Body of pancreas (tissue), 4 donors: ENCODE data around the gene KPNA3. TPM values are rescaled to one million over a fixed set of nuclear protein-coding genes. Genes with fewer than 3 reads are reported as not detected.

ENCODE experiments used
- ATAC-seq: fragments of 150-250 bp; one replicate; pipeline ENCODE4 v1.9.1; 2016
- DNase-seq, 4 donors: peaks; one replicate each; pipeline ENCODE4 v3.0.0-alpha.2; 2019
- H3K27ac ChIP-seq, 4 donors: fragments of 200-600 bp; sonication (generic); 1 replicate in 3 of 4; 2 replicates in 1 of 4; pipeline versions ENCODE4 v1.5.1 to v1.6.1; 2016 to 2019; ENCODE audit warnings: mild to moderate bottlenecking in 1 of 4, mixed read lengths in 1 of 4, moderate library complexity in 1 of 4
- H3K27me3 ChIP-seq, 2 donors: fragments of 200-600 bp; sonication (generic); one replicate each; pipeline ENCODE4 v1.6.0; 2016; ENCODE audit warnings: mild to moderate bottlenecking in 1 of 2
- H3K36me3 ChIP-seq, 2 donors: fragments of 200-600 bp; sonication (generic); replicated peaks in 1 of 2; 2 replicates each; pipeline ENCODE4 v1.5.1; 2016; ENCODE audit warnings: low read depth in 2 of 2; ENCODE audit not compliant: insufficient read depth in 1 of 2
- H3K4me1 ChIP-seq: fragments of 200-600 bp; sonication (generic); one replicate; pipeline ENCODE4 v1.6.0; 2016
- H3K4me3 ChIP-seq, 2 donors: fragments of 200-600 bp; sonication (generic); 1 replicate in 1 of 2; 2 replicates in 1 of 2; pipeline ENCODE4 v1.5.1; 2016 to 2019
- H3K9me3 ChIP-seq, 3 donors: fragments of 200-600 bp; sonication (generic); 1 replicate in 2 of 3; 2 replicates in 1 of 3; pipeline ENCODE4 v1.5.1; 2016
- CTCF ChIP-seq, 7 experiments: fragments of 450-650 bp in 4 of 7; fragments of 200-600 bp in 3 of 7; sonication (generic) in 3 of 7; IDR thresholded peaks; one replicate each; pipeline ENCODE4 v1.5.1; 2016 to 2019; ENCODE audit warnings: antibody characterized with exemption in 7 of 7
- POLR2A ChIP-seq, 3 donors: fragments of 450-650 bp; IDR thresholded peaks; one replicate each; pipeline ENCODE4 v1.6.1; 2016; ENCODE audit warnings: antibody characterized with exemption in 3 of 3, mild to moderate bottlenecking in 2 of 3
- WGBS, 2 donors: methylation state at CpG; one replicate each; pipeline ENCODE4 v1.1.5; 2017; 5-methylcytosine and 5-hydroxymethylcytosine counted together
- intact Hi-C: fragments of 100-400 bp; cut with DNase I; formaldehyde crosslinking; loops from one replicate; pipeline ENCODE4 v1.15.1; 2023
- total RNA-seq, 2 donors: library from RNA; depleted of rRNA; stranded (reverse); fragments of >200 nt; gene quantifications; one replicate each; pipeline ENCODE4 v1.1.0, GENCODE V29; 2016

KPNA3 gene
- total RNA-seq, 2 donors from 2014 or later = 6.3 to 10.9 TPM

GRCh38 chr13:49701491-49701890 is 91.0 kb downstream of the KPNA3 start:
- DNase-seq (no peak), ATAC-seq (no peak)
- no peak for TF ChIP-seq POLR2A (IDR thresholded peaks at IDR 0.05)
- TF ChIP-seq CTCF (IDR thresholded peaks at IDR 0.05) = no peak
- no peaks in the 10 kb centered on the region for H3K4me1 ChIP-seq
- intact Hi-C loops = no loop called here
- no peak overlapping the region for H3K4me3 ChIP-seq
- no peaks in the 10 kb centered on the region for H3K9me3 ChIP-seq
- no peak overlapping the region for H3K27ac ChIP-seq
- H3K36me3 ChIP-seq = peaks cover 13 to 18% of the 10 kb centered on the region in 2 donors
- H3K27me3 ChIP-seq = no peaks in the 10 kb centered on the region

GRCh38 chr13:49697468-49697867 is 95.0 kb downstream of the KPNA3 start:
- no peaks in the 10 kb centered on the region for H3K4me1 ChIP-seq
- TF ChIP-seq CTCF (IDR thresholded peaks at IDR 0.05) (no peak), POLR2A (IDR thresholded peaks at IDR 0.05) (no peak)
- H3K4me3 ChIP-seq = no peak overlapping the region
- intact Hi-C loops = no loop called here
- no peak overlapping the region for H3K27ac ChIP-seq
- no peak for ATAC-seq
- no peaks in the 10 kb centered on the region for H3K9me3 ChIP-seq
- H3K27me3 ChIP-seq = no peaks in the 10 kb centered on the region
- H3K36me3 ChIP-seq = peaks cover 12 to 13% of the 10 kb centered on the region in 2 donors
- WGBS, 2 donors = 97 to 99% methylated on average over 3 of the region's 3 CpGs
- DNase-seq = no peak

DNA sequence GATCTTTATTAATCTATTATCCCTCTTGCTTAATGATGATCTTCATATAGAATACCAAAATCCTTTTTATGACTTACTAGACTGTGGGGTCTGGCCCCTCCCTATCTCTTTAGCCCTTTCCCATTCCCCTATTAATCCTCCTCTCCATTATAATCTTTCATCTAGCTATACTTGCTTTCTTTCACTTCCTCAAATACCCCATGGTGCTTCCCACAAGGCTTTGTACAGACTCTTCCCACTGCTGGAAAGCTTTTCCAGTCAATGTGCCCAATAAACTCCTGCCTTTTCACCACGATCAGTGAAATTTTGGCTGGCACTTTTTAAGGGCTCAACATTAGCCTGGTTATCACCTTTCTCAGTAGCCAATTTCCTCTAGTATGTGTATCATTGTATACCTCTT is 98.0 kb downstream of the KPNA3 start:
- DNase-seq = no peak
- no peak overlapping the region for H3K27ac ChIP-seq
- peaks cover 8% of the 10 kb centered on the region for H3K4me1 ChIP-seq
- H3K36me3 ChIP-seq = no peaks in the 10 kb centered on the region
- no peak overlapping the region for H3K4me3 ChIP-seq
- TF ChIP-seq CTCF (IDR thresholded peaks at IDR 0.05) = no peak
- TF ChIP-seq POLR2A (IDR thresholded peaks at IDR 0.05) = no peak
- intact Hi-C loops = no loop called here
- WGBS, 2 donors = 68 to 83% methylated on average over 1 of the region's 1 CpG
- ATAC-seq = no peak
- no peaks in the 10 kb centered on the region for H3K9me3 ChIP-seq
- no peaks in the 10 kb centered on the region for H3K27me3 ChIP-seq

DNA sequence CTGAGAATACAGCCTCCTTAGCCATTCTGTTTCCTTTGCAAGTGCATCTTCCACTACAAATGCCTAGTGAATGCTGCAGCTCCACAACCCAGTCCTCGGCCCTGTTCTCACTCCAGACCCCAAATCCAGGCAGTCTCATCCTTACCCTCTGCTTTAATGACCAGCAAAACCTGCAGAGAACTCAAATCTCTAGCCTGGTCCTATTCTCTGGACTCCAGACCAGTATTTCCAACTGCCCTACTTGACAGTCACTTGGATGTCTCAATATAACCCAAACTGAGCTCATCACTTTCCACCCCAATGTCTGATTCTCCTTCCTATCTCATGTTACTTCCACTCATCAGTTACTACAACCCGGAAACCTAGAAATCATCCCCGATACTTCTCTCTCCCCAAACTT is 98.6 kb downstream of the KPNA3 start:
- intact Hi-C loops = no loop called here
- no peak overlapping the region for H3K4me3 ChIP-seq
- H3K9me3 ChIP-seq = no peaks in the 10 kb centered on the region
- TF ChIP-seq POLR2A (IDR thresholded peaks at IDR 0.05) (no peak), CTCF (IDR thresholded peaks at IDR 0.05) (no peak)
- no peak for ATAC-seq
- no peaks in the 10 kb centered on the region for H3K36me3 ChIP-seq
- peaks cover 14% of the 10 kb centered on the region for H3K4me1 ChIP-seq
- WGBS, 2 donors = 82 to 84% methylated on average over 3 of the region's 3 CpGs
- no peak overlapping the region for H3K27ac ChIP-seq
- no peak for DNase-seq
- no peaks in the 10 kb centered on the region for H3K27me3 ChIP-seq

- no peak for TF ChIP-seq CTCF (IDR thresholded peaks at IDR 0.05)
- TF ChIP-seq POLR2A (IDR thresholded peaks at IDR 0.05) = no peak
- Histone ChIP-seq H3K27me3 (no peaks in the 10 kb centered on the region), H3K27ac (no peak overlapping the region), H3K9me3 (no peaks in the 10 kb centered on the region), H3K36me3 (no peaks in the 10 kb centered on the region), H3K4me1 (peaks cover 17% of the 10 kb centered on the region), H3K4me3 (no peak overlapping the region)
- intact Hi-C loops = no loop called here
- DNase-seq (no peak), ATAC-seq (no peak)
- 64 to 73% methylated on average over 4 of the region's 4 CpGs for WGBS, 2 donors
Measured at GRCh38 chr13:49693191-49693733, 99.2 kb downstream of the KPNA3 start.
